ENCODE data around the gene GAD2.

- TF ChIP-seq ARID4B (CRISPR knock-in tag; IDR thresholded peaks at IDR 0.05) (no peak), E2F5 (CRISPR knock-in tag; IDR thresholded peaks at IDR 0.05) (no peak), MLLT1 (IDR thresholded peaks at IDR 0.05) (no peak)
Measured at GRCh38 chr10:26225322-26225721, 8.7 kb downstream of the GAD2 start.

All from K562 (cell line).